ENCODE data around the gene ALAD.
"Not testable (repeated sequence)": the region's sequence is repeated elsewhere in the genome, so short reads cannot be mapped to it uniquely, and the experiment has no call there.

The ALAD gene

DNA sequence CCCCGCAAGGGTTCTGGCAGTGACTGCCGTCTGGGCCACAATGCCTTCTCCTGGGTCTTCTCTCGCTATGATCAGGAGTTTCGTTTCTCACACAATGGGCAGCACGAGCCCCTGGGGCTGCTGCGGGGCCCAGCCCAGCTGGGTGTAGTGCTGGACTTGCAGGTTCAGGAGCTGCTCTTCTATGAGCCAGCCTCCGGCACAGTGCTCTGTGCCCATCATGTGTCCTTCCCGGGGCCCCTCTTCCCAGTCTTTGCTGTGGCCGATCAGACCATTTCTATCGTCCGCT is 31.3 kb downstream of the ALAD start:
- no peak for DNase-seq (ENCODE audit: insufficient read length, low spot score)
- TF ChIP-seq, protein P1, sequence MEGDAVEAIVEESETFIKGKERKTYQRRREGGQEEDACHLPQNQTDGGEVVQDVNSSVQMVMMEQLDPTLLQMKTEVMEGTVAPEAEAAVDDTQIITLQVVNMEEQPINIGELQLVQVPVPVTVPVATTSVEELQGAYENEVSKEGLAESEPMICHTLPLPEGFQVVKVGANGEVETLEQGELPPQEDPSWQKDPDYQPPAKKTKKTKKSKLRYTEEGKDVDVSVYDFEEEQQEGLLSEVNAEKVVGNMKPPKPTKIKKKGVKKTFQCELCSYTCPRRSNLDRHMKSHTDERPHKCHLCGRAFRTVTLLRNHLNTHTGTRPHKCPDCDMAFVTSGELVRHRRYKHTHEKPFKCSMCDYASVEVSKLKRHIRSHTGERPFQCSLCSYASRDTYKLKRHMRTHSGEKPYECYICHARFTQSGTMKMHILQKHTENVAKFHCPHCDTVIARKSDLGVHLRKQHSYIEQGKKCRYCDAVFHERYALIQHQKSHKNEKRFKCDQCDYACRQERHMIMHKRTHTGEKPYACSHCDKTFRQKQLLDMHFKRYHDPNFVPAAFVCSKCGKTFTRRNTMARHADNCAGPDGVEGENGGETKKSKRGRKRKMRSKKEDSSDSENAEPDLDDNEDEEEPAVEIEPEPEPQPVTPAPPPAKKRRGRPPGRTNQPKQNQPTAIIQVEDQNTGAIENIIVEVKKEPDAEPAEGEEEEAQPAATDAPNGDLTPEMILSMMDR (IDR thresholded peaks at IDR 0.05; ENCODE audit: insufficient read depth, missing control alignments) = no peak
- FAIRE-seq = no peak

DNA sequence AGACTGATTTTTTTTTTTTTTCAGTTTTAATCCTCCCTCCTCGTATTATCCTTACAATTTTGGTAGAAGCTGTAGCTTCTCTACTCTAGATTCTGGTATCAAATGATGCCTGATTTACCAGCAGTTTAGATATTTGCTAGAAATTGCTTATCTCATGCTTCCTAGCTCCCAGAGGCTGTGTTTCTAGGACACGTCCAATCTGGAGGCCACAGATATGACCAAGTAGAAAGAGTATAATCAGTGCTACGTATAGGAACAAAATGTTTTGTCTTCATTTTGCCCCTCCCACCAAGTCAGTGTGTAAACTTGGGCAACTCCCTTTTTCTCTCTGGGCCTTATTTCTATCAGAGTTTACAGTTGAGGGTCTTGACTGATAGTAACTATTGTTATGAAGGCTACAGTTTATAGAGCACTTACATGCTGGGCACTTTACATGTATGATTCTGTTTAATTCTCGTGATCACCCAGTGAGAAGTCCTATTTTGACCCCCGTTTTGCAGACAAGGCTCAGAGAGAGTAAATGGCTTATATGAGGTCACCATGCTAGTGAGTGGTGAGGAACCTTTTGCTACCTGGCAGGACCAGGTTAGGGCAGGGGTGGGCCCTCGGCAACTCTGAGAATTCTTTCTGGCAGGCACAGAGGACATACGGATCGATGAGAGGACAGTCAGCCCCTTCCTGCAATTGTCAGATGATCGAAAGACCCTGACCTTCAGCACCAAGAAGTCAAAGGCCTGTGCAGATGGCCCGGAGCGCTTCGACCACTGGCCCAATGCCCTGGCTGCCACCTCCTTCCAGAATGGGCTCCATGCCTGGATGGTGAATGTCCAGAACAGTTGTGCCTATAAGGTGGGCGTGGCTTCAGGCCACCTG is 31.9 kb downstream of the ALAD start:
- no peak for DNase-seq (ENCODE audit: insufficient read length, low spot score)
- FAIRE-seq = no peak
- TF ChIP-seq, protein P1 (IDR thresholded peaks at IDR 0.05; ENCODE audit: insufficient read depth, missing control alignments) = no peak

DNA sequence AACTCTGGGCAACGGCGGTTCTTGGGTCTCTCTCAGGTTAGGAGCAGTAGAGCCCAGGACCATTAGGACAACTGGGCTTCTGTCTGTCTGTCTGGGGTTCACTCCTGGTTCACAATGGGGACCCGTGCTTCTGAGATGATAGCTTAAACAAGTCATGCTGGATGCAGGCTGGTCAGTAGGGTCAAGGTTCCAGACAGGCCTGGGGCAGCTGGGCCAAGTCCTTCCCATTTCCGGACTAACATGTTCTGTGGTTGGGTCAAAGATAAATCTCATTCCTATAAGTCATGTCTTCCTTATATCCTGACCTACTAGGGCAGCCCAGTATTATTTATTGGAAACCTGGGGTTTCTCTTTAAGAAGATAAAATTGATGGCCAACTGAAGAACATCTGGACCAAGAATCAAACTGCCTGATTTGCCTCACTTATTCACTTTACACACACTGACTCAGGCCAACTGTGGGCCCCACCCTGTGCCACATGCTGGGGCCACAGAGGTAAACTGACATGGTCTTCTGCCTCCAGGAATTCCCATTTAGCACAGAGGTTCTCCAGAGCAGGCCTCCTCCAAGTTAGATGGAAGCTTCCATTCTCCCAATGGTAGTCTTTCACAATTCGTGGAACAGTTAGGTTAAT is 32.6 kb downstream of the ALAD start:
- TF ChIP-seq, protein P1 (IDR thresholded peaks at IDR 0.05; ENCODE audit: insufficient read depth, missing control alignments) = no peak
- FAIRE-seq (no peak), DNase-seq (ENCODE audit: insufficient read length, low spot score) (no peak)

DNA sequence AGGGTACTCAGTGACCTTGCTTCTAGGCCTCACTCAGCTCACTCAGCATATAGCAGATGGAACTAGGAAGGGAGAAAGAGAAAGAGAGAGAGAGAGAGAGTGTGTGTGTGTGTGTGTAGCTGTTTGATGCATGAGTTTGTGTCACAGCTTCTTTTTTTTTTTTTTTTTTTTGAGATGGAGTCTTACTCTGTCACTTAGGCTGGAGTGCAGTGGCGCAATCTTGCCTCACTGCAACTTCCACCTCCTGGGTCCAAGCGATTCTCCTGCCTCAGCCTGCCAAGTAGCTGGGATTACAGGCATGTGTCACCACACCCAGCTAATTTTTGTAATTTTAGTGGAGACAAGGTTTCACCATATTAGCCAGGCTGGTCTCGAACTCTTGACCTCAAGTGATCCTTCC is 35.4 kb downstream of the ALAD start:
- not testable (repeated sequence) for DNase-seq (ENCODE audit: insufficient read length, low spot score); FAIRE-seq

DNA sequence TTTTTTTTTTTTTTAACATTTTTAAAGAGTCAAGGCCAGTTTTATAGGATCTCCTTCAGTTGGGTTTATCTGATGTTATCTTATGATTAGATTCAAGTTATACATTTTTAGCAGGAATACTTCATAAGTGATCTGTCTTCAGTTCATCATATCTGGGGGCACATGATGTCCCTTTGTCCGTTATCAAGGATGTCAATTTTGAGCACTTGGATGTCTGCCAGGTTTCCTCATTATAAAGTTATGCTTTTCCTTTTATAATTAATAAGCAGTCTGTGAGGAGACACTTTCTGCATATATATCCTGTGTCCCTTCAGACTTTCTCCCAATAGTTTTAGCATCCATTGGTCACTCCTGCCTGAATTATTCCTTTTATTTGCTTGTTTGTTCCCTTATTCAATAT is 36.1 kb downstream of the ALAD start:
- TF ChIP-seq, protein P1 (IDR thresholded peaks at IDR 0.05; ENCODE audit: insufficient read depth, missing control alignments) = no peak
- no peak for FAIRE-seq
- DNase-seq (ENCODE audit: insufficient read length, low spot score) = no peak

DNA sequence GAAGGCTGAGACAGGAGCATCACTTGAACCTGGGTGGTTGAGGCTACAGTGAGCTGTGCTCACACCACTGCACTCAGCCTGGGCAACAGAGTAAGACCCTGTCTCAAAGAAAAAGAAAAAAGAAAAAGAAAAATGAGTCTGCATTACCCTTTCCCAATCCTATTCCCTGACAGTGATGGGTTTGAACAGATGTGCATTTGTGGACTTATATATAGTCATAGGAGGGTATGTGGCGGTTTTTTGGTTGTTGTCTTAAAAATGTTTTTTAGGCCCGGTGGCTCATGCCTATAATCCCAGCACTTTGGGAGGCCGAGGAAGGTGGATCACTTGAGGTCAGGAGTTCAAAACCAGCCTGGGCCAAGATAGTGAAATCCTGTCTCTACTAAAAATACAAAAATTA is 37.7 kb downstream of the ALAD start:
- FAIRE-seq = no peak
- no peak for DNase-seq (ENCODE audit: insufficient read length, low spot score)
- TF ChIP-seq, protein P1 (IDR thresholded peaks at IDR 0.05; ENCODE audit: insufficient read depth, missing control alignments) = no peak

DNA sequence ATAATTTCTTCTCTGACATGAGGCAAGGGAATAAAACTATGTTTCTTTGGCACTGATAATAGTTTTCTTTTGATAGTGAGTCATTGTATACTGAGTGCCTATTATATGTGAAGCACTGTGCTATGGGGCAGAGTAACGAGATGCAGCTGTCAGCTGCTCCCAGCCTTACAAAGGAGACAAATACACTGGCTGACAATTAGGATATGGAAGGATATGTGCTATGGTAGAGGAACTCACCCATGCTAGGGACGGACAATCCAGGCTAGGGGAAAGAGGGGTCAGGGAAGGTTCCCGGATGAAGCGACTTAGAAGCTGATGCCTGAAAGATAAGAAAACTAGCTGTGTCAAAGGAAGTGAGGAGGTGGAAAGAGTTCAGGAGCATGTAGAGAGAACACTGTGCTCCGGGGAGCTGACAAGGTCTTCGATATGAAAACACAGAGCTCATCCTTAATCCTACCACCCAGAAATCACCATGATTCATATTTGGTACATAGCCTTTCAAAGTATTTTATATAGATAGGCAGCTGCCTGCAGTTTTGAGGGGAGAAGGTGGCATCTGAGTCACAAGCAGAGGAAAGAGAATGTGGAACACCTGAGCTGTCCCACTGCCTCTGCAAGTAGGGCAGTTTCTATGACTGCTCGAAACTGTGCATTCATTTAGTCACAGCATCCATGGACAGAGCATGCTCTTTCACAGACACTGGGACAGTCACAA is 39.6 kb downstream of the ALAD start:
- FAIRE-seq = no peak

More for the DNA sequence above, 39.6 kb downstream of the ALAD start:
- DNase-seq (ENCODE audit: insufficient read length, low spot score) = no peak
- TF ChIP-seq, protein P1 (IDR thresholded peaks at IDR 0.05; ENCODE audit: insufficient read depth, missing control alignments) = no peak

Measured in D721Med (cell line).